ENCODE measurements around the gene GZMB.
"Not testable (repeated sequence)": the region's sequence is repeated elsewhere in the genome, so short reads cannot be mapped to it uniquely, and the experiment has no call there.

The GZMB gene, protein sequence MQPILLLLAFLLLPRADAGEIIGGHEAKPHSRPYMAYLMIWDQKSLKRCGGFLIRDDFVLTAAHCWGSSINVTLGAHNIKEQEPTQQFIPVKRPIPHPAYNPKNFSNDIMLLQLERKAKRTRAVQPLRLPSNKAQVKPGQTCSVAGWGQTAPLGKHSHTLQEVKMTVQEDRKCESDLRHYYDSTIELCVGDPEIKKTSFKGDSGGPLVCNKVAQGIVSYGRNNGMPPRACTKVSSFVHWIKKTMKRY

DNA sequence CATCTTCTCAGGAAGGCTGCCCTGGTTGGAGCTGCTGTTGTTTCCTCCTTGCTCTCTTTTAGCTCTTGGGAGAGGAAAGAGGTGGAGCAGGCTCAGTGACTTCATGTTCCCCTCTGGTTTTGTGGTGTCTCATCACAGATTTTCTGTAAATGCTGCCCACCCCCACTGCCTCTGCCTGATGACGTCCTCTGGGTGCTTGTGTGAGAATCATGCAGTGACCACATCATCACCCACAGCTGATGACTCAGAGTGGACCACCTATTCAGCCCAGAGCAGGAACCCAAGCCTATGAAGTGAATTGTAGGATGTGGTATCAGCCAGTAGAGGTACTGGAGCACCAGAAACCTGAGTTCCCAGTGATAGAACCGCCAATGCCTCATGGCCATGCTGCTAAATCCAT, at the start of gene GZMB:
TSS of gene GZMB (minus strand) at position 33 of the 400 bp plus-strand sequence. CDS start at position 3, 30 bp downstream.
- peak; percentile 86 to 87 for DNase-seq

DNA sequence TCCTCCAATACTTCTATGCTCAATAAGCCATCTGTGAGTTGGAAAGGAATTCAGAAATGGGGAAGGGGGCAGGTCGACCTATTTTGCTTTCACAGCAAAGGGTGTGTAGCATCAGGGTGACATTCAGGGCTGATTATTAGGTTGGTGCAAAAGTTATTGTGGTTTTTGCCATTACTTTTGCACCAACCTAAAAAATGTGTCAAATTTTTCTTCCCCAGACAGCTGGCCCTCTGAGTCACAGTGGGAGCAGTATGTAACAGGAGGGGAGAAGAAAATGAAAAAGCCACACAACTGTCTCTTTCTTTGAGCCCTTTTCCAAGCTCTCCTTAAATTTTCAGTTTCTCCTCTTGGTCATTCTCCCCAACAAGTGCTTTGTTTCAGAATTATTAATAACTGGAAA, 47.1 kb upstream of the GZMB start:
- DNase-seq, result no peak

DNA sequence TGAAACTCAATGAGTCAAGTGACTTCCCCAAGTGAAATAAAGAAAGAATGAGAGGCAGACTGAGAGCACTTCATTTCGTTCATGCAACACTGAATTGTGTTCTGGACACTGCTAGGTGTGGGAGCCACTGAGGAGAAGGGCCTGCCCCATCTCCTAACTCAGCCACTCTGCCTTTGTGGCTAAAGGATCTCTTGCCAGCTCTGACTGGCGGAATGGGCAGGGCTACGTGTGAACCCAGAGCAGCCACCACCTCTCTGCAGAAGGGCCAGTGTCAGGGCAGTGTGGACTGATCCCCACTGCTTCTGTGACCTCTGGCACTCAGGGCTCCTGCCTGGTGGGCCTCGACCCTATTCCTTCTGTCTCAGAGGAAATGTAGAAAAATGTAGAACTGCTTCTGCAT, 46.5 kb upstream of the GZMB start:
- DNase-seq, result no peak

- no peak for DNase-seq
Measured at GRCh38 chr14:24679248-24679961, 45.4 kb upstream of the GZMB start.

GRCh38 chr14:24678801-24679247, 44.8 kb upstream of the GZMB start:
- DNase-seq, result peak; percentile 80 to 81

DNA sequence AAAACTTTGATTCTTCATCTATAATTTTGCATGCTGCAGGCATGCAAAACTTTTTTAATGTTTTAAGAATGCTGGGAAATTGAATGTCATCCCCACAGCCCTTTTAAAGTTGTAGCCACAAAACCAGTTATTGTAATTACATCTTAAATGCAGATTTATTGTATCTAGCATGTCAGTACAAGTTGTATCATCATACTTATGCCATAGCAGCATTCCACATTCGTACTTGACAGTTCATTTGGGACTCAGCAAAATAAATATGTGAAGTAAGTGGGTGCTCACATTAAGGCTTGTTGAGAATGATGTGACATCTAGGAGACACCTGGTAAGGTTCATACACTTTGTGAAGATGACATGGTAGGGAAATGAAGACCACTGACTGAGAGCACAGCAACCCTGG, 44.0 kb upstream of the GZMB start:
- no peak for DNase-seq

GRCh38 chr14:24674204-24674970, 40.4 kb upstream of the GZMB start:
- peak; percentile 74 for DNase-seq

GRCh38 chr14:24673534-24674203, 39.7 kb upstream of the GZMB start:
- peak; percentile 77 to 78 for DNase-seq

DNA sequence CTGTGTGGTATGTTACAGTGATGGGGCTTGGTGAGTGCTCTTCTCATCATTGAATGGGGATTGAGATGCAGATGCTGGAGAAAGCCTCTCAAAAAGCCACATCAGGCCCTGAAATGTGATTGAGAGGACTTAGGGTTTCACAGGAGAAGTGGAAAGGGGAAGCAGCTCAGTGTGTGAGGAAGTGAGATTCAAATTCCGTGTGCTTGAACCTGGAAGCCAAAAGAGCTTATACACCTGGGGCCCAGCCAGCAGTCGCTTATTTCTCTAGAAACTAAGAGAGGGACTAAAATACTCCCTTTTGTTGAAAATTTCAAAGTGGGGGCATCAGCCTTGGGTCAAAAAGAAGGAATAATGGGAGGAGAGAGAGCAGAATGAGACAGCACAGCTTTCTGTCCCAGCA, 39.1 kb upstream of the GZMB start:
- peak in 1 of 2 experiments; percentile 54 for DNase-seq

GRCh38 chr14:24670594-24670993, 36.6 kb upstream of the GZMB start:
- DNase-seq, result peak; percentile 63 to 69

- no peak for DNase-seq
Measured at GRCh38 chr14:24669651-24670050, 35.7 kb upstream of the GZMB start.

DNA sequence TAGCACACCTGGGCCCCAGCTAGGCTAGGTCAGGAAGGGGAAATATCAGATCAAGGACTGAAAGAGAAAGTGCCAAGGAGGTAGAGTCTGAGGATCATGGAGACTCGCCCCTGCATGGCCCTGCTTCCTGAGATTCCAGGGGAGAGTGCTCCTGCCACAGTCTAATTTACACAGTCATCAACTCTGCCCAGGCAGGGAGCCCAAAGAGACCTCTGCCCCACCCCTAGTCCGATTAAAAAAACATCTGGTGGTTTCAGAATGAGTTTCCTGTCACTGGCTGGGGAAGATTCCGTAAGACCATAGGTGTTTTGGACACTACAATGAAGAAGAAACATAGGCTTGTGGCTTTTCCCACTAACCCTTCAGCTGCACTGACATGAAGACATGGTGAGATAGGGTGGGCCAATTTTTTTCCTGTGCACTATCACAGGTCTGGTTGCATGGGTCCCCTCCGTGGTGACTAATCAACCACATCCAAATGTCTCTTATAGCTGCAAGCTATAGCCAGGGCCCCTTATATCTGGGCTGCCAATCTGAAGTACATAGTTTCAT, 31.5 kb upstream of the GZMB start:
- peak; percentile 64 to 67 for DNase-seq

DNA sequence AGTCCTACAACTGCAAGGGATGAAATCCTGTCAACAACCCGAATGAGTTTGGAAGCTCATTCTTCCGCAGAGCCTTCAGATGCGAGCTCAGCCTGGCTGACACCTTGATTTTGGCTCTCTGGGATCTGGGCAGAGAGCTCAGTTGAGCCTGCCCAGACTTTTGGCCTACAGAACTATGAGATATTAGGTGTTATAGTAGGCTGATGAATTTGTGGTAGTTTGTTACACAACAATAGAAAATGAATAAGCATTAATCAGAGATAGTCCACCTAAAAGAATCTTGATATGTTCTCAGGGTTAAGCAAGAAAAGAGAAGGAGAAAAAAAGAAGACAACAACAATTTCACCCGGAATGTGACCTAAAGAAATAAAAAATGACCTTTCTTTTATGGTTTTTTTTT, 30.4 kb upstream of the GZMB start:
- no peak for DNase-seq

DNA sequence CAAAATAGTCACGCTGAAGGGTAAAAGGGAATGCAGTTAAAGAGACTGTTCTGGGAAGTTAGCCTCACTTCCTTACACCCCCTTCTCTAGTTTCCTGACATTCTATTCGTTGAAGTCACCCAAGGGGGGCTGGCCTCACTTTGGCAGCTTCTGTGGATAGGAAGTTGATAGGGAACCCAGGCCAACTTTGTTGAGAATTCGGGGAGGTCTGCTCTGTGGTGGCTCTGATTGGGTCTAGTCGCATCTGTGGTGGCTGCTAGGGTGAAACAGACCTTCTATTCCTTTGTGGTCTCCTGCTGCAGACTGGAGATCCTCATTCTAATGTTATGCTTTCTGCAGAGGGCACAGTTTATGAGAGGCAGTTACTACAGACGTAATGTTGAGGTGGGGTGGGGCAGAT, 28.8 kb upstream of the GZMB start:
- no peak for DNase-seq

DNA sequence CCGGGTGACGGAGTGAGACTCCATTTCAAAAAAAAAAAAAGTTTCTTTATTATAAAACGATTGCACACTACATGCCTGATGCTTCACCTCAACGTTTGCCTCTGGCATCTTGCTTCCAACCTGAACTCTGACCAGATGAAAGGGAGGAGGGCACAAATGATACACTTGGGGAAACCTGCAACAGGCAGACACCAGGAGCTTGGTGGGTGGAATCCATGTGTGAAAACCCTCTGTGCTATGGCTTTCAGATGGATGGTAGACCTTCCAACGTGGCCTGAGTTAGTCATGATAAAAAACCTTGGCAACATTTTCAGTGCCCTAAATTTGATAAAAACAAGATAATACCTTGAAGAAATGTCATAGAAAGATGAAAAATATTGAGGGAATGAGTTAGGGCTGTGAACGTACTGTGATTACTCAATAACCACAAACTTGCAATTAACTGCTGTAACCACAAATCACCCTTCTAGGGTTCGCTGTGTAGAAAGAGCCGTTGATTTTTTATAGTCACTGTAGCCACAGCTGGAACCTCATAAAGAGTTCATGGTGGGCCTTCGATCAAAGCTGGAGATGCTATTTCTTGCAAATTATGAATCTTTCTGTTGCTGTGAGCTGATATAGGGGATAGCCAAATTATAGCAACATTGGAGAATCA, 26.1 kb upstream of the GZMB start:
- DNase-seq, result no peak

DNA sequence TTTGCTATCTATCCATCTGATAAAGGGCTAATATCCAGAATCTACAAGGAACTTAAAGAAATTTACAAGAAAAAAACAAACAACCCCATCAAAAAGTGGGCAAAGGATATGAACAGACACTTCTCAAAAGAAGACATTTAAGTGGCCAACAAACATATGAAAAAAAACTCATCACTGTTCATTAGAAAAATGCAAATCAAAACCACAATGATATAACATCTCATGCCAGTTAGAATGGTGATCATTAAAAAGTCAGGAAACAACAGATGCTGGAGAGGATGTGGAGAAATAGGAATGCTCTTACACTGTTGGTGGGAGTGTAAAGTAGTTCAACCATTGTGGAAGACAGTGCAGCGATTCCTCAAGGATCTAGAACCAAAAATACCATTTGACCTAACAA, 14.4 kb upstream of the GZMB start:
- not testable (repeated sequence) for DNase-seq

GRCh38 chr14:24639905-24640304, 5.9 kb upstream of the GZMB start:
- no peak for DNase-seq

DNA sequence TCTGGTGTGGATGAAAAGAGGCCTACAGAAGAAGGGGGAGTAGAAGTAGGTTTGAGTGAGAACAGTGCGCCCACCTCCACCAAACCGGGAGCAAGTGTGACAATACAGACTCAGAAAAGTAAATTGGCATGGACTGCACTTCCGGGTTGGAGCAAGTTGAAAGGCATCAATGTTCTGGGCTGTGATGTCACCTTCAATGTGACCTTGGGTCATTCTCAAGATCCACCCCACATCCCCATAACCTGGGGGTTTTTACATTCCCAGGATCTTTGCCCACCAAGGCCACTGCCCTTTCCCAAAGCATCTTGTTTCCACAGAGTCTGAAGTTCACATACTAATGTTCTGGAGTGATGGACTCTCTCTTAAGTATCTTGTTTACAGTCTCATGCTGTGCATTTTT, 5.3 kb upstream of the GZMB start:
- DNase-seq, result no peak

GRCh38 chr14:24633353-24633752, 637 bp downstream of the GZMB start:
- DNase-seq, result peak in 1 of 2 experiments; percentile 34

- DNase-seq, result peak in 1 of 2 experiments; percentile 27
Measured at GRCh38 chr14:24632761-24633160, 1.2 kb downstream of the GZMB start.

- peak in 1 of 2 experiments; percentile 27 for DNase-seq
Measured at GRCh38 chr14:24632336-24632735, 1.7 kb downstream of the GZMB start.

DNA sequence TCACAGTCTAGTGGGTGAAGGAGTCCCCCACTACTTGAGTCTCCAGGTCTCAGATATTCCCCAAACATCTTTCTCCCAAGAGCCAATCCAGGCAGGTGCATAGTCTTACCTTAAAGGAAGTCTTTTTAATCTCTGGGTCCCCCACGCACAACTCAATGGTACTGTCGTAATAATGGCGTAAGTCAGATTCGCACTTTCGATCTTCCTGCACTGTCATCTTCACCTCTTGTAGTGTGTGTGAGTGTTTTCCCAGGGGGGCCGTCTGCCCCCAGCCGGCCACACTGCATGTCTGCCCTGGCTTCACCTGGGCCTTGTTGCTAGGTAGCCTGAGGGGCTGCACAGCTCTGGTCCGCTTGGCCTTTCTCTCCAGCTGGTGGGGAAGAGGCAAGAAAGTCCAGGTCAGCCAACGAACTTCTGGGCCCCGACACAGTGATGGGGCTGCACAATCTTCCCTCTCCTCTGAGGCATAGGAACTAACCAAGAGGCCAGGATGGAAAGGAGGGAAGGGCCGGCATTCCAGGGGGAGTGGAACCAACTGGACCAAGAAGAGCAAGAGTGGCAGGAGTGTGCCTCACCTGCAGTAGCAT, 2.1 kb downstream of the GZMB start:
- peak in 1 of 2 experiments; percentile 37 for DNase-seq

All from activated T-cell treated with anti-CD3 and anti-CD28 coated beads, Interleukin-2, amount 50 U/mL, for 48 hours (primary cell).